GM23338 (cell line): Measurements from ENCODE around the gene CHD9.

Experiments
- CREB1 ChIP-seq: fragments of 250-450 bp; sonication (Bioruptor Pico); IDR thresholded peaks from 2 replicates; pipeline ENCODE4 v1.5.0; 2020; ENCODE audit warnings: low read depth, mild to moderate bottlenecking, moderate library complexity
- EZH2 ChIP-seq: fragments of 200-600 bp; sonication (generic); IDR thresholded peaks from one replicate; pipeline ENCODE4 v1.8.0; 2017; ENCODE audit warnings: antibody characterized with exemption, mild to moderate bottlenecking, low read depth; ENCODE audit not compliant: unreplicated experiment
- EZH2phosphoT487 ChIP-seq: fragments of 200-600 bp; sonication (generic); IDR thresholded peaks from one replicate; pipeline ENCODE4 v1.8.1; 2018; ENCODE audit warnings: antibody characterized with exemption; ENCODE audit not compliant: unreplicated experiment
- JUNB ChIP-seq: IDR thresholded peaks from one replicate; pipeline ENCODE4 v1.6.1; 2016; ENCODE audit warnings: antibody characterized with exemption; ENCODE audit not compliant: unreplicated experiment
- NANOG ChIP-seq: IDR thresholded peaks from 2 replicates; pipeline ENCODE4 v1.6.1; 2016; ENCODE audit warnings: antibody characterized with exemption, borderline replicate concordance
- POLR2AphosphoS5 ChIP-seq: IDR thresholded peaks from 2 replicates; pipeline ENCODE4 v1.6.1; 2016; ENCODE audit warnings: antibody characterized with exemption, low read depth
- TF ChIP-seq, protein P1 (sequence below), 2 experiments: fragments of 200-600 bp in 1 of 2; sonication (generic) in 1 of 2; conservative IDR thresholded peaks; 2 replicates each; pipeline versions ENCODE4 v1.5.1 to v1.6.1; 2016 to 2017; ENCODE audit warnings: antibody characterized with exemption in 2 of 2, low read depth in 2 of 2, mild to moderate bottlenecking in 2 of 2, moderate library complexity in 1 of 2
- TF ChIP-seq, protein P2 (sequence below): fragments of 250-450 bp; sonication (Bioruptor Pico); IDR thresholded peaks from 2 replicates; pipeline ENCODE4 v1.5.0; 2020; ENCODE audit warnings: mild to moderate bottlenecking, moderate library complexity
- TF ChIP-seq, protein P3 (sequence below): IDR thresholded peaks from one replicate; pipeline ENCODE4 v1.6.1; 2018; ENCODE audit warnings: antibody characterized with exemption; ENCODE audit not compliant: unreplicated experiment
- TF ChIP-seq, protein P4 (sequence below): IDR thresholded peaks from 2 replicates; pipeline ENCODE4 v1.6.1; 2016; ENCODE audit warnings: antibody characterized with exemption

DNA sequence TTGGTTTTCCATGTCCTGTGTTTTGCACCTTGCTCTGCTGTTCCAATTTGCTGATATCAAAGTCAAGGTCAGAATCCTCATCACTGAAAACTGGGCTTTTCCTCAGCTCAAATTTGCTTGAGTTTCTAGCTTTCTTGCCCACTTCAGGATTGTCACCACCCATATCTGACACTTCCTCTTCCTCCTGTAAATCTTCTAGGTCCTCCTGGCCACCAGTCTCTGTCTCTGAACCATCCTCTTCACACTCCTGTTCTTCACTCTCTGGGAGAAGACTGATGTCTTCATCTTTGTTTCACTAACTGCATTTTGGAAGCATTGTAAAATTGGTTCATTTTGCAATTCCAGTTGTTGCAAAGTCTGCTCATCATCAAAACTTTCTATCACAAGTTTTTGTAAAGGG, 316.0 kb downstream of the CHD9 start:
- TF ChIP-seq, protein P1, sequence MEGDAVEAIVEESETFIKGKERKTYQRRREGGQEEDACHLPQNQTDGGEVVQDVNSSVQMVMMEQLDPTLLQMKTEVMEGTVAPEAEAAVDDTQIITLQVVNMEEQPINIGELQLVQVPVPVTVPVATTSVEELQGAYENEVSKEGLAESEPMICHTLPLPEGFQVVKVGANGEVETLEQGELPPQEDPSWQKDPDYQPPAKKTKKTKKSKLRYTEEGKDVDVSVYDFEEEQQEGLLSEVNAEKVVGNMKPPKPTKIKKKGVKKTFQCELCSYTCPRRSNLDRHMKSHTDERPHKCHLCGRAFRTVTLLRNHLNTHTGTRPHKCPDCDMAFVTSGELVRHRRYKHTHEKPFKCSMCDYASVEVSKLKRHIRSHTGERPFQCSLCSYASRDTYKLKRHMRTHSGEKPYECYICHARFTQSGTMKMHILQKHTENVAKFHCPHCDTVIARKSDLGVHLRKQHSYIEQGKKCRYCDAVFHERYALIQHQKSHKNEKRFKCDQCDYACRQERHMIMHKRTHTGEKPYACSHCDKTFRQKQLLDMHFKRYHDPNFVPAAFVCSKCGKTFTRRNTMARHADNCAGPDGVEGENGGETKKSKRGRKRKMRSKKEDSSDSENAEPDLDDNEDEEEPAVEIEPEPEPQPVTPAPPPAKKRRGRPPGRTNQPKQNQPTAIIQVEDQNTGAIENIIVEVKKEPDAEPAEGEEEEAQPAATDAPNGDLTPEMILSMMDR (conservative IDR thresholded peaks at IDR 0.05; ENCODE audit: low read depth in 2 of 2) = no peak
- TF ChIP-seq POLR2AphosphoS5 (no peak), EZH2phosphoT487 (no peak), NANOG (no peak), EZH2 (no peak), CREB1 (CRISPR knock-in tag) (no peak), JUNB (no peak)
- TF ChIP-seq, protein P2, sequence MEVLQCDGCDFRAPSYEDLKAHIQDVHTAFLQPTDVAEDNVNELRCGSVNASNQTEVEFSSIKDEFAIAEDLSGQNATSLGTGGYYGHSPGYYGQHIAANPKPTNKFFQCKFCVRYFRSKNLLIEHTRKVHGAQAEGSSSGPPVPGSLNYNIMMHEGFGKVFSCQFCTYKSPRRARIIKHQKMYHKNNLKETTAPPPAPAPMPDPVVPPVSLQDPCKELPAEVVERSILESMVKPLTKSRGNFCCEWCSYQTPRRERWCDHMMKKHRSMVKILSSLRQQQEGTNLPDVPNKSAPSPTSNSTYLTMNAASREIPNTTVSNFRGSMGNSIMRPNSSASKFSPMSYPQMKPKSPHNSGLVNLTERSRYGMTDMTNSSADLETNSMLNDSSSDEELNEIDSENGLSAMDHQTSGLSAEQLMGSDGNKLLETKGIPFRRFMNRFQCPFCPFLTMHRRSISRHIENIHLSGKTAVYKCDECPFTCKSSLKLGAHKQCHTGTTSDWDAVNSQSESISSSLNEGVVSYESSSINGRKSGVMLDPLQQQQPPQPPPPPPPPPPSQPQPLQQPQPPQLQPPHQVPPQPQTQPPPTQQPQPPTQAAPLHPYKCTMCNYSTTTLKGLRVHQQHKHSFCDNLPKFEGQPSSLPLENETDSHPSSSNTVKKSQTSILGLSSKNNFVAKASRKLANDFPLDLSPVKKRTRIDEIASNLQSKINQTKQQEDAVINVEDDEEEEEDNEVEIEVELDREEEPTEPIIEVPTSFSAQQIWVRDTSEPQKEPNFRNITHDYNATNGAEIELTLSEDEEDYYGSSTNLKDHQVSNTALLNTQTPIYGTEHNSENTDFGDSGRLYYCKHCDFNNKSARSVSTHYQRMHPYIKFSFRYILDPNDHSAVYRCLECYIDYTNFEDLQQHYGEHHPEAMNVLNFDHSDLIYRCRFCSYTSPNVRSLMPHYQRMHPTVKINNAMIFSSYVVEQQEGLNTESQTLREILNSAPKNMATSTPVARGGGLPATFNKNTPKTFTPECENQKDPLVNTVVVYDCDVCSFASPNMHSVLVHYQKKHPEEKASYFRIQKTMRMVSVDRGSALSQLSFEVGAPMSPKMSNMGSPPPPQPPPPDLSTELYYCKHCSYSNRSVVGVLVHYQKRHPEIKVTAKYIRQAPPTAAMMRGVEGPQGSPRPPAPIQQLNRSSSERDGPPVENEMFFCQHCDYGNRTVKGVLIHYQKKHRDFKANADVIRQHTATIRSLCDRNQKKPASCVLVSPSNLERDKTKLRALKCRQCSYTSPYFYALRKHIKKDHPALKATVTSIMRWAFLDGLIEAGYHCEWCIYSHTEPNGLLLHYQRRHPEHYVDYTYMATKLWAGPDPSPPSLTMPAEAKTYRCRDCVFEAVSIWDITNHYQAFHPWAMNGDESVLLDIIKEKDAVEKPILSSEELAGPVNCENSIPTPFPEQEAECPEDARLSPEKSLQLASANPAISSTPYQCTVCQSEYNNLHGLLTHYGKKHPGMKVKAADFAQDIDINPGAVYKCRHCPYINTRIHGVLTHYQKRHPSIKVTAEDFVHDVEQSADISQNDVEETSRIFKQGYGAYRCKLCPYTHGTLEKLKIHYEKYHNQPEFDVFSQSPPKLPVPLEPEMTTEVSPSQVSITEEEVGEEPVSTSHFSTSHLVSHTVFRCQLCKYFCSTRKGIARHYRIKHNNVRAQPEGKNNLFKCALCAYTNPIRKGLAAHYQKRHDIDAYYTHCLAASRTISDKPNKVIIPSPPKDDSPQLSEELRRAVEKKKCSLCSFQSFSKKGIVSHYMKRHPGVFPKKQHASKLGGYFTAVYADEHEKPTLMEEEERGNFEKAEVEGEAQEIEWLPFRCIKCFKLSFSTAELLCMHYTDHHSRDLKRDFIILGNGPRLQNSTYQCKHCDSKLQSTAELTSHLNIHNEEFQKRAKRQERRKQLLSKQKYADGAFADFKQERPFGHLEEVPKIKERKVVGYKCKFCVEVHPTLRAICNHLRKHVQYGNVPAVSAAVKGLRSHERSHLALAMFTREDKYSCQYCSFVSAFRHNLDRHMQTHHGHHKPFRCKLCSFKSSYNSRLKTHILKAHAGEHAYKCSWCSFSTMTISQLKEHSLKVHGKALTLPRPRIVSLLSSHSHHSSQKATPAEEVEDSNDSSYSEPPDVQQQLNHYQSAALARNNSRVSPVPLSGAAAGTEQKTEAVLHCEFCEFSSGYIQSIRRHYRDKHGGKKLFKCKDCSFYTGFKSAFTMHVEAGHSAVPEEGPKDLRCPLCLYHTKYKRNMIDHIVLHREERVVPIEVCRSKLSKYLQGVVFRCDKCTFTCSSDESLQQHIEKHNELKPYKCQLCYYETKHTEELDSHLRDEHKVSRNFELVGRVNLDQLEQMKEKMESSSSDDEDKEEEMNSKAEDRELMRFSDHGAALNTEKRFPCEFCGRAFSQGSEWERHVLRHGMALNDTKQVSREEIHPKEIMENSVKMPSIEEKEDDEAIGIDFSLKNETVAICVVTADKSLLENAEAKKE (CRISPR knock-in tag) = no peak
- TF ChIP-seq, protein P3, sequence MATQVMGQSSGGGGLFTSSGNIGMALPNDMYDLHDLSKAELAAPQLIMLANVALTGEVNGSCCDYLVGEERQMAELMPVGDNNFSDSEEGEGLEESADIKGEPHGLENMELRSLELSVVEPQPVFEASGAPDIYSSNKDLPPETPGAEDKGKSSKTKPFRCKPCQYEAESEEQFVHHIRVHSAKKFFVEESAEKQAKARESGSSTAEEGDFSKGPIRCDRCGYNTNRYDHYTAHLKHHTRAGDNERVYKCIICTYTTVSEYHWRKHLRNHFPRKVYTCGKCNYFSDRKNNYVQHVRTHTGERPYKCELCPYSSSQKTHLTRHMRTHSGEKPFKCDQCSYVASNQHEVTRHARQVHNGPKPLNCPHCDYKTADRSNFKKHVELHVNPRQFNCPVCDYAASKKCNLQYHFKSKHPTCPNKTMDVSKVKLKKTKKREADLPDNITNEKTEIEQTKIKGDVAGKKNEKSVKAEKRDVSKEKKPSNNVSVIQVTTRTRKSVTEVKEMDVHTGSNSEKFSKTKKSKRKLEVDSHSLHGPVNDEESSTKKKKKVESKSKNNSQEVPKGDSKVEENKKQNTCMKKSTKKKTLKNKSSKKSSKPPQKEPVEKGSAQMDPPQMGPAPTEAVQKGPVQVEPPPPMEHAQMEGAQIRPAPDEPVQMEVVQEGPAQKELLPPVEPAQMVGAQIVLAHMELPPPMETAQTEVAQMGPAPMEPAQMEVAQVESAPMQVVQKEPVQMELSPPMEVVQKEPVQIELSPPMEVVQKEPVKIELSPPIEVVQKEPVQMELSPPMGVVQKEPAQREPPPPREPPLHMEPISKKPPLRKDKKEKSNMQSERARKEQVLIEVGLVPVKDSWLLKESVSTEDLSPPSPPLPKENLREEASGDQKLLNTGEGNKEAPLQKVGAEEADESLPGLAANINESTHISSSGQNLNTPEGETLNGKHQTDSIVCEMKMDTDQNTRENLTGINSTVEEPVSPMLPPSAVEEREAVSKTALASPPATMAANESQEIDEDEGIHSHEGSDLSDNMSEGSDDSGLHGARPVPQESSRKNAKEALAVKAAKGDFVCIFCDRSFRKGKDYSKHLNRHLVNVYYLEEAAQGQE = no peak
- TF ChIP-seq, protein P4, sequence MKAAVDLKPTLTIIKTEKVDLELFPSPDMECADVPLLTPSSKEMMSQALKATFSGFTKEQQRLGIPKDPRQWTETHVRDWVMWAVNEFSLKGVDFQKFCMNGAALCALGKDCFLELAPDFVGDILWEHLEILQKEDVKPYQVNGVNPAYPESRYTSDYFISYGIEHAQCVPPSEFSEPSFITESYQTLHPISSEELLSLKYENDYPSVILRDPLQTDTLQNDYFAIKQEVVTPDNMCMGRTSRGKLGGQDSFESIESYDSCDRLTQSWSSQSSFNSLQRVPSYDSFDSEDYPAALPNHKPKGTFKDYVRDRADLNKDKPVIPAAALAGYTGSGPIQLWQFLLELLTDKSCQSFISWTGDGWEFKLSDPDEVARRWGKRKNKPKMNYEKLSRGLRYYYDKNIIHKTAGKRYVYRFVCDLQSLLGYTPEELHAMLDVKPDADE = no peak
